OCI-LY1 (cell line): Measurements from ENCODE around the gene UBQLN4.
"Not testable (repeated sequence)": the region's sequence is repeated elsewhere in the genome, so short reads cannot be mapped to it uniquely, and the experiment has no call there.

Source experiments
- H2AFZ ChIP-seq: fragments of 200-600 bp; sonication (generic), shearing (Covaris generic); 2 replicates; pipeline ENCODE4 v1.6.0; 2014; ENCODE audit warnings: antibody characterized with exemption, mild to moderate bottlenecking, low read length
- H3F3A ChIP-seq: fragments of 200-600 bp; sonication (generic), shearing (Covaris generic); 2 replicates; pipeline ENCODE4 v1.6.0; 2014; ENCODE audit warnings: mild to moderate bottlenecking, antibody characterized with exemption, low read length, moderate library complexity; ENCODE audit not compliant: insufficient read depth
- H3K27ac ChIP-seq: fragments of 200-600 bp; sonication (generic); 2 replicates; pipeline ENCODE4 v1.5.1; 2014; ENCODE audit warnings: low read length, mixed run types, mild to moderate bottlenecking, low read depth; ENCODE audit not compliant: poor library complexity, severe bottlenecking
- H3K27me3 ChIP-seq: fragments of 200-600 bp; sonication (generic); 2 replicates; pipeline ENCODE4 v1.6.0; 2014; ENCODE audit warnings: antibody characterized with exemption, mild to moderate bottlenecking, low read length, moderate library complexity; ENCODE audit not compliant: insufficient read depth
- H3K36me3 ChIP-seq: fragments of 200-600 bp; sonication (generic); 2 replicates; pipeline ENCODE4 v1.6.1; 2014; ENCODE audit warnings: mild to moderate bottlenecking, antibody characterized with exemption, low read length, moderate library complexity, mixed read lengths; ENCODE audit not compliant: insufficient read depth
- H3K4me1 ChIP-seq: fragments of 200-600 bp; sonication (generic); 2 replicates; pipeline ENCODE4 v1.5.1; 2014; ENCODE audit warnings: mild to moderate bottlenecking, low read length, moderate library complexity; ENCODE audit not compliant: insufficient read depth, severe bottlenecking
- H3K4me2 ChIP-seq: fragments of 200-600 bp; sonication (generic), shearing (Covaris generic); 2 replicates; pipeline ENCODE4 v1.6.1; 2014; ENCODE audit warnings: low read length
- H3K4me3 ChIP-seq: fragments of 200-600 bp; sonication (generic); 2 replicates; pipeline ENCODE4 v1.5.1; 2014; ENCODE audit warnings: low read length, low read depth, mild to moderate bottlenecking, mixed read lengths; ENCODE audit not compliant: poor library complexity, severe bottlenecking
- H3K79me2 ChIP-seq: fragments of 200-600 bp; shearing (Covaris generic); 2 replicates; pipeline ENCODE4 v1.6.1; 2016; ENCODE audit warnings: mixed run types, low read length, mixed read lengths; ENCODE audit not compliant: insufficient read depth
- H3K9ac ChIP-seq: fragments of 200-600 bp; sonication (generic), shearing (Covaris generic); 2 replicates; pipeline ENCODE4 v1.6.1; 2014; ENCODE audit warnings: mild to moderate bottlenecking, low read length, mixed read lengths
- H3K9me2 ChIP-seq: fragments of 200-600 bp; sonication (generic), shearing (Covaris generic); 2 replicates; pipeline ENCODE4 v1.6.1; 2014; ENCODE audit warnings: low read depth, mild to moderate bottlenecking, low read length, mixed read lengths
- H3K9me3 ChIP-seq: fragments of 200-600 bp; shearing (Covaris generic); 2 replicates; pipeline ENCODE4 v1.6.1; 2014; ENCODE audit warnings: low read length, mixed read lengths
- H4K20me1 ChIP-seq: fragments of 200-600 bp; sonication (generic), shearing (Covaris generic); 2 replicates; pipeline ENCODE4 v1.6.0; 2016; ENCODE audit warnings: mild to moderate bottlenecking, low read length; ENCODE audit not compliant: insufficient read depth
- EZH2 ChIP-seq: fragments of 200-600 bp; sonication (generic), shearing (Covaris generic); IDR thresholded peaks from 2 replicates; pipeline ENCODE4 v1.8.0; 2017; ENCODE audit warnings: borderline replicate concordance, mixed run types, mild to moderate bottlenecking, antibody characterized with exemption, low read length, moderate library complexity, mixed read lengths
- TF ChIP-seq, protein P1 (sequence below): fragments of 200-600 bp; sonication (generic), shearing (Covaris generic); IDR thresholded peaks from 2 replicates; pipeline ENCODE4 v1.5.1; 2017; ENCODE audit warnings: mild to moderate bottlenecking, antibody characterized with exemption, low read length, moderate library complexity, mixed read lengths

The UBQLN4 gene

DNA sequence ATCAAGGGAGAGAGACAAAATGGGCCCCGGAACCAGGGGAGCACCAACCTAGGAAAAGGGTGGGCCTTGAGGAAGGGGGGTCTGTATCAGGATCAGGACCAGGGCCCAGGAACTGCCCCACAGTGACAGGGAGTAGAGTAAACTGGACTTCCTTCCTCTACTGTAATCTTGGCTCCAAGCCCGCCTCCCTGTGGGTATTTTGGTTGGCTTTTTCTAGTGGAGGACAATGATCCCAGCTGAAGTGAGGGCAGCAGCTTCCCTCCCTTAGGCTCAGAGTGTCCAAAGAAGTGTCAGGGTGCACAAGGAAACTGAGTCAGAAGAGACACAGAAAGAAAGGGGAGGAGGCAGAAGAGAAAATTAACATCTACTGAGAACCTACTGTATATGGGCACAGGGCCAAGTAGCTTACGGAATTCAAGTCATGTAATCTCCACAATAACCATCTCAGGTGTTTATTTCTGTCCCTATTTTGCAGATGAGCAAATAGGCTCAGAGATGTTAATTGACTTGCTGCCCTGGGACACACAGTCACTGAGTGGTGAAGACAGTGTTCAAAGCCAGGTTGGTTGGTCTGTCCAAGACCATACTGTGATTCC lies 4.8 kb downstream of the UBQLN4 start:
- Histone ChIP-seq H4K20me1 (no peaks in the 10 kb centered on the region), H3K4me1 (peaks cover 7% of the 10 kb centered on the region), H3K9me2 (no peaks in the 10 kb centered on the region), H2AFZ (no peak overlapping the region), H3K27me3 (no peaks in the 10 kb centered on the region), H3K79me2 (no peaks in the 10 kb centered on the region), H3K27ac (no peak overlapping the region), H3F3A (no peaks in the 10 kb centered on the region), H3K9me3 (no peaks in the 10 kb centered on the region), H3K4me3 (no peak overlapping the region), H3K4me2 (no peak overlapping the region), H3K36me3 (peaks cover 45% of the 10 kb centered on the region), H3K9ac (no peak overlapping the region)
- TF ChIP-seq, protein P1, sequence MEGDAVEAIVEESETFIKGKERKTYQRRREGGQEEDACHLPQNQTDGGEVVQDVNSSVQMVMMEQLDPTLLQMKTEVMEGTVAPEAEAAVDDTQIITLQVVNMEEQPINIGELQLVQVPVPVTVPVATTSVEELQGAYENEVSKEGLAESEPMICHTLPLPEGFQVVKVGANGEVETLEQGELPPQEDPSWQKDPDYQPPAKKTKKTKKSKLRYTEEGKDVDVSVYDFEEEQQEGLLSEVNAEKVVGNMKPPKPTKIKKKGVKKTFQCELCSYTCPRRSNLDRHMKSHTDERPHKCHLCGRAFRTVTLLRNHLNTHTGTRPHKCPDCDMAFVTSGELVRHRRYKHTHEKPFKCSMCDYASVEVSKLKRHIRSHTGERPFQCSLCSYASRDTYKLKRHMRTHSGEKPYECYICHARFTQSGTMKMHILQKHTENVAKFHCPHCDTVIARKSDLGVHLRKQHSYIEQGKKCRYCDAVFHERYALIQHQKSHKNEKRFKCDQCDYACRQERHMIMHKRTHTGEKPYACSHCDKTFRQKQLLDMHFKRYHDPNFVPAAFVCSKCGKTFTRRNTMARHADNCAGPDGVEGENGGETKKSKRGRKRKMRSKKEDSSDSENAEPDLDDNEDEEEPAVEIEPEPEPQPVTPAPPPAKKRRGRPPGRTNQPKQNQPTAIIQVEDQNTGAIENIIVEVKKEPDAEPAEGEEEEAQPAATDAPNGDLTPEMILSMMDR: no peak
- TF ChIP-seq EZH2: no peak

DNA sequence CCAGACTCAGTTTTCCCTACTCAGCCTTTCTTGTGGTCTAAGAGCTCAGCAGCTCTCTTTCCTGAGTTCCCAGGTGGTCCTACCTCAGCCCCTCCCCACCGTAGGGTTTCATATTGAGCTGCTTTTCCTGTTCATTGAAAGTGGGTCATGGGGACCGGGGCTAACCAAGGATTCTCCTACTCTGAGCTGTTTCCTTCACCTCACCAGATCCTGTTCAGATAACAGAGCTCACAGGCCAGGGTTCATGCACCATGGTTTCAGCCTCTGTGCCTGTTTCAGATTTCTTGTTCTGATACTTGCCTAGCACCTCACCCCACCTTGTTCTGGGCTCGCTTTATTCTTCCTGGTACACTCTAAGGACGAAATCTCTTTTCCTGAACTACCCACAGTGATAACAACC lies 8.5 kb downstream of the UBQLN4 start:
- no peak overlapping the region for H2AFZ ChIP-seq
- TF ChIP-seq EZH2: no peak
- TF ChIP-seq, protein P1: no peak
- H3K9me3 ChIP-seq: no peaks in the 10 kb centered on the region
- H3K4me3 ChIP-seq: no peak overlapping the region
- no peaks in the 10 kb centered on the region for H3K4me1 ChIP-seq
- H3K4me2 ChIP-seq: no peak overlapping the region
- no peaks in the 10 kb centered on the region for H4K20me1 ChIP-seq
- H3F3A ChIP-seq: no peaks in the 10 kb centered on the region
- no peaks in the 10 kb centered on the region for H3K27me3 ChIP-seq
- peaks cover 70% of the 10 kb centered on the region for H3K36me3 ChIP-seq
- no peaks in the 10 kb centered on the region for H3K9me2 ChIP-seq
- no peaks in the 10 kb centered on the region for H3K79me2 ChIP-seq
- no peak overlapping the region for H3K9ac ChIP-seq
- no peak overlapping the region for H3K27ac ChIP-seq

GRCh38 chr1:156042828-156043227 lies 10.8 kb downstream of the UBQLN4 start:
- Histone ChIP-seq H3K27ac (no peak overlapping the region), H3K4me1 (no peaks in the 10 kb centered on the region), H4K20me1 (no peaks in the 10 kb centered on the region), H3K79me2 (no peaks in the 10 kb centered on the region), H2AFZ (no peak overlapping the region), H3F3A (no peaks in the 10 kb centered on the region), H3K4me2 (no peak overlapping the region), H3K4me3 (no peak overlapping the region), H3K9ac (no peak overlapping the region), H3K9me2 (no peaks in the 10 kb centered on the region), H3K9me3 (no peaks in the 10 kb centered on the region), H3K27me3 (no peaks in the 10 kb centered on the region), H3K36me3 (peaks cover 53% of the 10 kb centered on the region)
- no peak for TF ChIP-seq EZH2
- TF ChIP-seq, protein P1: no peak

DNA sequence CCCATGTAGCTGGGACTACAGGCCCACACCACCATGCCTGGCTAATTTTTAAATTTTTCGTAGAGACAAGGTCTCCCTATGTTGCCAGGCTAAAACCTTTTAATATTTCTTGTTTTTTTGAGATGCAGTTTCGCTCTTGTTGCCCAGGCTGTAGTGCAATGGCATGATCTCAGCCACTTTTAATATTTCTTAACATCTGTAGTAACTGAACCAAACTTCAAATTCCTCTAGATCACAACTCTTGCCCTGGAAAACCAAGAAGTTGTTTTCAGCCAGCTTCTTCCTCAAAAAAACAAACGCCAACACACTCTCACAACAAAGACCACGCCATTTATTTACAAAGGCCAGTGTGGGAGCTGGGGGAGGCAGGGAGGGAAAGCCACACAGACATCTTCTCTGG lies 18.6 kb downstream of the UBQLN4 start:
- not testable (repeated sequence) for H3K27ac ChIP-seq, H4K20me1 ChIP-seq, H3F3A ChIP-seq, H3K9me3 ChIP-seq, H3K79me2 ChIP-seq, H3K9me2 ChIP-seq, H3K9ac ChIP-seq, H3K4me3 ChIP-seq, H3K4me1 ChIP-seq, H3K27me3 ChIP-seq, H3K4me2 ChIP-seq, H2AFZ ChIP-seq
- peaks cover 15% of the 10 kb centered on the region for H3K36me3 ChIP-seq
